Peyer's patch (tissue), 4 donors: ENCODE measurements around the gene DHCR24. TPM values are rescaled to one million over a fixed set of nuclear protein-coding genes. Genes with fewer than 3 reads are reported as not detected.

Experiments
- DNase-seq, 3 donors: peaks; one replicate each; pipeline ENCODE4 v3.0.0-alpha.2; 2017 to 2019
- H3K27ac ChIP-seq, 4 donors: fragments of 200-600 bp; sonication (generic); one replicate each; pipeline ENCODE4 v1.5.1; 2016 to 2019
- H3K27me3 ChIP-seq, 2 donors: fragments of 200-600 bp; sonication (generic); one replicate each; pipeline ENCODE4 v1.5.1; 2019
- H3K36me3 ChIP-seq, 3 donors: fragments of 200-600 bp; sonication (generic); one replicate each; pipeline ENCODE4 v1.5.1; 2016 to 2019
- H3K4me1 ChIP-seq, 4 donors: fragments of 200-600 bp; sonication (generic); one replicate each; pipeline ENCODE4 v1.5.1; 2016 to 2019
- H3K4me3 ChIP-seq, 4 donors: fragments of 200-600 bp; sonication (generic); 1 replicate in 3 of 4; 2 replicates in 1 of 4; pipeline ENCODE4 v1.5.1; 2016 to 2019; ENCODE audit warnings: mild to moderate bottlenecking in 1 of 4
- H3K9me3 ChIP-seq, 4 donors: fragments of 200-600 bp; sonication (generic); one replicate each; pipeline ENCODE4 v1.5.1; 2016 to 2019; ENCODE audit warnings: mild to moderate bottlenecking in 1 of 4
- POLR2A ChIP-seq, 2 donors: fragments of 450-650 bp; IDR thresholded peaks; one replicate each; pipeline ENCODE4 v1.5.1; 2017; ENCODE audit warnings: antibody characterized with exemption in 2 of 2, mild to moderate bottlenecking in 2 of 2, moderate library complexity in 2 of 2
- total RNA-seq, 4 donors: library from RNA; depleted of rRNA; stranded (reverse); fragments of >200 nt; gene quantifications; one replicate each; pipeline ENCODE4 v1.1.0, GENCODE V29; 2016
- TF ChIP-seq, protein P1 (sequence below), 6 experiments: fragments of 450-650 bp in 4 of 6; fragments of 200-600 bp in 2 of 6; sonication (generic) in 1 of 6; IDR thresholded peaks; one replicate each; pipeline ENCODE4 v1.5.1; 2017 to 2019; ENCODE audit warnings: antibody characterized with exemption in 6 of 6, mild to moderate bottlenecking in 3 of 6, moderate library complexity in 1 of 6

DHCR24 gene
- total RNA-seq, 4 donors from 2014 or later = 15.7 to 119 (median 110) TPM

GRCh38 chr1:54851406-54851805, 35.6 kb downstream of the DHCR24 start:
- Histone ChIP-seq H3K36me3 (peaks cover 0 to 60% (median 0%) of the 10 kb centered on the region in 3 donors), H3K27ac (no peak overlapping the region), H3K27me3 (no peaks in the 10 kb centered on the region)

DNA sequence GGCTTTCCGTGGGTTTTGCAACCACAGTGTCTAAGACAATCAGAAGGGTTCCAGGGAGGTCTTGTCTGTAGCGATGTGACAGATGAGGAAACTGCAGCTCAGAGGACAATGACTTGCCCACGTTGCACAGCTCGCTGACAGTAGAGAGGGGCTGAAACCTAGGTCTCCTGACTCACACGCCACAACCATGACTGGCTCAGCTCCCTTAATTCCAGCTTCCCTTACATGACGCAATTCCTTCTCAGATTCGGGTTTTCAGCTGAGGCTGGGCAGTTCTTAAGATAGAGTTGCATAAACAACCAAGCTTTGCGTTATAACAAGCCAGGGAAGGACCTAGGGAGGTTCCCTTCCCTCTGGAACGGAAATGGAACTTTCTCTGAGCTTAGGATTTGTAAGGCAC, 36.3 kb downstream of the DHCR24 start:
- H3K4me3 ChIP-seq = no peak overlapping the region
- no peaks in the 10 kb centered on the region for H3K9me3 ChIP-seq
- no peak for DNase-seq
- no peaks in the 10 kb centered on the region for H3K27me3 ChIP-seq
- H3K4me1 ChIP-seq = no peaks in the 10 kb centered on the region
- H3K36me3 ChIP-seq = peaks cover 0 to 56% (median 0%) of the 10 kb centered on the region in 3 donors
- peak overlapping the region in 1 of 4 donors; percentile 17 for H3K27ac ChIP-seq
- no peak for TF ChIP-seq POLR2A (IDR thresholded peaks at IDR 0.05)
- TF ChIP-seq, protein P1, sequence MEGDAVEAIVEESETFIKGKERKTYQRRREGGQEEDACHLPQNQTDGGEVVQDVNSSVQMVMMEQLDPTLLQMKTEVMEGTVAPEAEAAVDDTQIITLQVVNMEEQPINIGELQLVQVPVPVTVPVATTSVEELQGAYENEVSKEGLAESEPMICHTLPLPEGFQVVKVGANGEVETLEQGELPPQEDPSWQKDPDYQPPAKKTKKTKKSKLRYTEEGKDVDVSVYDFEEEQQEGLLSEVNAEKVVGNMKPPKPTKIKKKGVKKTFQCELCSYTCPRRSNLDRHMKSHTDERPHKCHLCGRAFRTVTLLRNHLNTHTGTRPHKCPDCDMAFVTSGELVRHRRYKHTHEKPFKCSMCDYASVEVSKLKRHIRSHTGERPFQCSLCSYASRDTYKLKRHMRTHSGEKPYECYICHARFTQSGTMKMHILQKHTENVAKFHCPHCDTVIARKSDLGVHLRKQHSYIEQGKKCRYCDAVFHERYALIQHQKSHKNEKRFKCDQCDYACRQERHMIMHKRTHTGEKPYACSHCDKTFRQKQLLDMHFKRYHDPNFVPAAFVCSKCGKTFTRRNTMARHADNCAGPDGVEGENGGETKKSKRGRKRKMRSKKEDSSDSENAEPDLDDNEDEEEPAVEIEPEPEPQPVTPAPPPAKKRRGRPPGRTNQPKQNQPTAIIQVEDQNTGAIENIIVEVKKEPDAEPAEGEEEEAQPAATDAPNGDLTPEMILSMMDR (IDR thresholded peaks at IDR 0.05) = no peak

More at GRCh38 chr1:54851406-54851805, 35.6 kb downstream of the DHCR24 start:
- H3K4me1 ChIP-seq = no peaks in the 10 kb centered on the region
- DNase-seq = no peak
- TF ChIP-seq, protein P1 (IDR thresholded peaks at IDR 0.05) = no peak
- TF ChIP-seq POLR2A (IDR thresholded peaks at IDR 0.05) = no peak
- H3K4me3 ChIP-seq = no peak overlapping the region
- H3K9me3 ChIP-seq = no peaks in the 10 kb centered on the region

GRCh38 chr1:54850069-54850730, 36.8 kb downstream of the DHCR24 start:
- Histone ChIP-seq H3K36me3 (peaks cover 0 to 52% (median 0%) of the 10 kb centered on the region in 3 donors), H3K4me3 (no peak overlapping the region), H3K27ac (peak overlapping the region in 1 of 4 donors; percentile 17), H3K9me3 (no peaks in the 10 kb centered on the region), H3K27me3 (no peaks in the 10 kb centered on the region), H3K4me1 (no peaks in the 10 kb centered on the region)
- TF ChIP-seq POLR2A (IDR thresholded peaks at IDR 0.05) = no peak
- TF ChIP-seq, protein P1 (IDR thresholded peaks at IDR 0.05) = no peak
- DNase-seq = no peak

DNA sequence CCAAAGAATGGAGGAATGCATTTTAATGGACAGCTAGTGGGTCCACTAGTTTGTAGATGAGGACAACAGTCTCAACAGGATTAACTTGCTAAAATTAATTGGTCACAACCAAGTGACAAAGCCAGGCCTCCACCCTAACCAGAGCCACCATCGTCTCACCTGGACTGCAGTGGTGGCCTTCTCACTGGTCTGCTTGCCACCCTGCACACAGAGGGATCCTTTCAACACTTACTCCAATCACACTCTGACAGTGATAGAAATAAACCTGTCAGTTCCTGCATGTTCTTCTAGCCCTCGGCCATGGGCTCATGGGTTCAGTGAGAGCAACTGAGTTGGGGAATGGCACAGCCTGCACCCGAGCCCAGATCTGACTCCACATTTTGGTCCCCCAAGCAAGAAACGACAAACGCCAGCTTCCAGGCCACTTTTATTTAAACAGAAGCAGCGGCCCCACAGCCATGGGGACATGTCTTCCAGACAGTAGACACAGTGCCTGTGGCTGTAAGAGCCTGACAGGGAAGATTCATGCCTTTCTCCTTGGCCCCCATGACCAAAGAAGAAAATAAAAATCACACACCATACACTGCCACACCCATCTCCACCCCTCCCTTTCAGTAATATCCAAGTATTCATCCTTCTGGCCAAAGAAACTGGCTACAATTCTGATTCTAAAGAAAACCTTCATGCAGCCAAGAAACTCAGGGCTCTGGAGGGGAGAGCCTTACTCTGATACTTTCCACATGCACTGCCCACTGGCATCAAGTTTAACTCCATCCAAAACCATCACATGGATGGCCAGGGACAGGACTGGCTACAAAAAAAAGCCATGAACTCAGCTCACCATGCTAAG, 37.6 kb downstream of the DHCR24 start:
- H3K27me3 ChIP-seq = no peaks in the 10 kb centered on the region
- H3K4me1 ChIP-seq = no peaks in the 10 kb centered on the region
- TF ChIP-seq POLR2A (IDR thresholded peaks at IDR 0.05) = no peak
- TF ChIP-seq, protein P1 (IDR thresholded peaks at IDR 0.05) = no peak
- no peak for DNase-seq
- no peak overlapping the region for H3K27ac ChIP-seq
- H3K9me3 ChIP-seq = no peaks in the 10 kb centered on the region
- peaks cover 0 to 48% (median 0%) of the 10 kb centered on the region in 3 donors for H3K36me3 ChIP-seq
- H3K4me3 ChIP-seq = no peak overlapping the region

DNA sequence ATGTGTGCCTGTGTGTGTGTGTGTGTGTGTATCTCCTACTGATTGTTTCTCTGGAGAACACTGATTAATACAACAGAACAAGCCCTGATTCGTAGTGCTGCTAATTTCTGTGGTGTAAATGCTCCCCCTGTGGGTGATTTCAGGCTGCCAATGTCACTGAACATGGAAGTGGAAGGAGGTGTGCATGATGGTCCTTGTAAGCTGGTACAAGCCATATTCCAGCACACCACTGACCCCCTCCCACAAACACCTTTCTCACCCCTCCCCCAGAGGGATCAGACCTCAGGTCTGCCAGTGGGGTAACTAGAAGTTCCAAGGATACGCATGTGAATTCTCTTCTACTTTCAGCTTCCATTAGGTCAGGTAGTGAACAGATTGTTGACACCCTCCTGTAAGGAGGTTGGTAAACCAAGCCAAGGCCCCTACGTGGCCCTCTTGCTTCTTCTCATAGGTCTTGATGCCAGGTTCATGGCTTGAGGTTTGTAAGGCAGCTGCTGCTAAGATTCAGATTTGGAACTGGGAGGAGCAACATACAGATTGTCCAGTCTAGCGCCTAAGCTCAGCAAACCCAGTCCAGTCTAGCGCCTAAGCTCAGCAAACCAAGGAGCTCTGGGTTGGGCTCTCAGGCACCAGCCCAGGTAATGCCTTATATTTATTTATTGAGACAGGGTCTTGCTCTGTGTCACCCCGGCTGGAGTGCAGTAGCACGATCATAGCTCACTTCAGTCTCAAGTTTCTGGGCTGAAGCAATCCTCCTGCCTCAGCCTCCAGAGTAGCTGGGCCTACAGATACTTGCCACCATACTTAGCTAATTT, 38.7 kb downstream of the DHCR24 start:
- TF ChIP-seq, protein P1 (IDR thresholded peaks at IDR 0.05) = peak in 2 of 6 experiments; percentile 13 to 14
- no peak for TF ChIP-seq POLR2A (IDR thresholded peaks at IDR 0.05)
- Histone ChIP-seq H3K9me3 (no peaks in the 10 kb centered on the region), H3K36me3 (peaks cover 0 to 37% (median 0%) of the 10 kb centered on the region in 3 donors), H3K27me3 (no peaks in the 10 kb centered on the region), H3K27ac (no peak overlapping the region), H3K4me1 (no peaks in the 10 kb centered on the region), H3K4me3 (no peak overlapping the region)
- DNase-seq = no peak
